Liver (tissue), 3 donors: ENCODE data around the gene TSTD2.

Experiments used
- EGR1 ChIP-seq, 2 donors: IDR thresholded peaks; 2 replicates each; pipeline ENCODE4 v1.6.1; 2016 to 2018; ENCODE audit warnings: antibody characterized with exemption in 2 of 2, low read depth in 2 of 2
- FOXA1 ChIP-seq: IDR thresholded peaks from 2 replicates; pipeline ENCODE4 v1.6.1; 2016; ENCODE audit warnings: antibody characterized with exemption
- GABPA ChIP-seq, 2 donors: IDR thresholded peaks in 1 of 2; conservative IDR thresholded peaks in 1 of 2; 2 replicates each; pipeline ENCODE4 v1.6.1; 2016; ENCODE audit warnings: antibody characterized with exemption in 2 of 2, mild to moderate bottlenecking in 1 of 2, moderate library complexity in 1 of 2
- JUND ChIP-seq, 2 donors: IDR thresholded peaks; 2 replicates each; pipeline ENCODE4 v1.6.1; 2016; ENCODE audit warnings: antibody characterized with exemption in 2 of 2
- SP1 ChIP-seq: IDR thresholded peaks from 2 replicates; pipeline ENCODE4 v1.6.1; 2018; ENCODE audit warnings: antibody characterized with exemption, mild to moderate bottlenecking
- YY1 ChIP-seq: IDR thresholded peaks from 2 replicates; pipeline ENCODE4 v1.6.1; 2016; ENCODE audit warnings: antibody characterized with exemption, mild to moderate bottlenecking
- TF ChIP-seq, protein P1 (sequence below): fragments of 150-350 bp; IDR thresholded peaks from 2 replicates; pipeline ENCODE4 v1.5.1; 2017; ENCODE audit warnings: improper control_type of control experiment, low read depth, low read length; ENCODE audit not compliant: missing input control
- TF ChIP-seq, protein P2 (sequence below): IDR thresholded peaks from 2 replicates; pipeline ENCODE4 v1.6.1; 2016; ENCODE audit warnings: antibody characterized with exemption, mild to moderate bottlenecking
- TF ChIP-seq, protein P3 (sequence below): IDR thresholded peaks from 2 replicates; pipeline ENCODE4 v1.6.1; 2016; ENCODE audit warnings: antibody characterized with exemption
- TF ChIP-seq, protein P4 (sequence below): IDR thresholded peaks from 2 replicates; pipeline ENCODE4 v1.6.1; 2016; ENCODE audit warnings: antibody characterized with exemption
- donor health status: healthy.
- donor health status: healthy.

DNA sequence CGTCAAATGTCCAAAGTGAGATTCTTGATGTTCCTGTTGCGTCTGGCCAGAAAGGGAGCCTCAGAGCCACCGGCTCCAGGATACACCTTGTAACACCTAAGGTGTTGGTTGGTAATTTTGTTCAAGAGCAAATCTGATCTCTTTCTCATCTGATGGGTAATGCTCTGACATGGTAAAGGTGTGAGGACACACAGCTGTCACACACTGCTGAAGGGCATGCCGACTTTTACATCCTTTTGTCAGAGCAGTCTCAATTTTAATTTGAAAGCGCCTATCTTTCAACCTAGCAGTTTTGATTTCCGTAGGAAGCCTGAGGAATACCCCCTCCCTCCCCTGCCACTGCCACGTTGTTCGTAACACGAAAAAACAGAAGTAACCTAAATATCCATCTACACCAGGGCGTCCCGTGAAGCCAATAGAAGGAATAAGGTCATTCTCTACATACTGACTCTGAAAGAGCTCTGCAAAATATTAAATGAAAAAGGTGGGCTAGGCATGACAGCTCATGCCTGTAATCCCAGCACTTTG lies 57.4 kb downstream of the TSTD2 start:
- TF ChIP-seq, protein P1, sequence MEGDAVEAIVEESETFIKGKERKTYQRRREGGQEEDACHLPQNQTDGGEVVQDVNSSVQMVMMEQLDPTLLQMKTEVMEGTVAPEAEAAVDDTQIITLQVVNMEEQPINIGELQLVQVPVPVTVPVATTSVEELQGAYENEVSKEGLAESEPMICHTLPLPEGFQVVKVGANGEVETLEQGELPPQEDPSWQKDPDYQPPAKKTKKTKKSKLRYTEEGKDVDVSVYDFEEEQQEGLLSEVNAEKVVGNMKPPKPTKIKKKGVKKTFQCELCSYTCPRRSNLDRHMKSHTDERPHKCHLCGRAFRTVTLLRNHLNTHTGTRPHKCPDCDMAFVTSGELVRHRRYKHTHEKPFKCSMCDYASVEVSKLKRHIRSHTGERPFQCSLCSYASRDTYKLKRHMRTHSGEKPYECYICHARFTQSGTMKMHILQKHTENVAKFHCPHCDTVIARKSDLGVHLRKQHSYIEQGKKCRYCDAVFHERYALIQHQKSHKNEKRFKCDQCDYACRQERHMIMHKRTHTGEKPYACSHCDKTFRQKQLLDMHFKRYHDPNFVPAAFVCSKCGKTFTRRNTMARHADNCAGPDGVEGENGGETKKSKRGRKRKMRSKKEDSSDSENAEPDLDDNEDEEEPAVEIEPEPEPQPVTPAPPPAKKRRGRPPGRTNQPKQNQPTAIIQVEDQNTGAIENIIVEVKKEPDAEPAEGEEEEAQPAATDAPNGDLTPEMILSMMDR = no peak
- no peak for TF ChIP-seq JUND (IDR thresholded peaks at IDR 0.05)
- TF ChIP-seq, protein P2, sequence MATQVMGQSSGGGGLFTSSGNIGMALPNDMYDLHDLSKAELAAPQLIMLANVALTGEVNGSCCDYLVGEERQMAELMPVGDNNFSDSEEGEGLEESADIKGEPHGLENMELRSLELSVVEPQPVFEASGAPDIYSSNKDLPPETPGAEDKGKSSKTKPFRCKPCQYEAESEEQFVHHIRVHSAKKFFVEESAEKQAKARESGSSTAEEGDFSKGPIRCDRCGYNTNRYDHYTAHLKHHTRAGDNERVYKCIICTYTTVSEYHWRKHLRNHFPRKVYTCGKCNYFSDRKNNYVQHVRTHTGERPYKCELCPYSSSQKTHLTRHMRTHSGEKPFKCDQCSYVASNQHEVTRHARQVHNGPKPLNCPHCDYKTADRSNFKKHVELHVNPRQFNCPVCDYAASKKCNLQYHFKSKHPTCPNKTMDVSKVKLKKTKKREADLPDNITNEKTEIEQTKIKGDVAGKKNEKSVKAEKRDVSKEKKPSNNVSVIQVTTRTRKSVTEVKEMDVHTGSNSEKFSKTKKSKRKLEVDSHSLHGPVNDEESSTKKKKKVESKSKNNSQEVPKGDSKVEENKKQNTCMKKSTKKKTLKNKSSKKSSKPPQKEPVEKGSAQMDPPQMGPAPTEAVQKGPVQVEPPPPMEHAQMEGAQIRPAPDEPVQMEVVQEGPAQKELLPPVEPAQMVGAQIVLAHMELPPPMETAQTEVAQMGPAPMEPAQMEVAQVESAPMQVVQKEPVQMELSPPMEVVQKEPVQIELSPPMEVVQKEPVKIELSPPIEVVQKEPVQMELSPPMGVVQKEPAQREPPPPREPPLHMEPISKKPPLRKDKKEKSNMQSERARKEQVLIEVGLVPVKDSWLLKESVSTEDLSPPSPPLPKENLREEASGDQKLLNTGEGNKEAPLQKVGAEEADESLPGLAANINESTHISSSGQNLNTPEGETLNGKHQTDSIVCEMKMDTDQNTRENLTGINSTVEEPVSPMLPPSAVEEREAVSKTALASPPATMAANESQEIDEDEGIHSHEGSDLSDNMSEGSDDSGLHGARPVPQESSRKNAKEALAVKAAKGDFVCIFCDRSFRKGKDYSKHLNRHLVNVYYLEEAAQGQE = no peak
- TF ChIP-seq, protein P3, sequence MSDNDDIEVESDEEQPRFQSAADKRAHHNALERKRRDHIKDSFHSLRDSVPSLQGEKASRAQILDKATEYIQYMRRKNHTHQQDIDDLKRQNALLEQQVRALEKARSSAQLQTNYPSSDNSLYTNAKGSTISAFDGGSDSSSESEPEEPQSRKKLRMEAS = no peak
- TF ChIP-seq, protein P4, sequence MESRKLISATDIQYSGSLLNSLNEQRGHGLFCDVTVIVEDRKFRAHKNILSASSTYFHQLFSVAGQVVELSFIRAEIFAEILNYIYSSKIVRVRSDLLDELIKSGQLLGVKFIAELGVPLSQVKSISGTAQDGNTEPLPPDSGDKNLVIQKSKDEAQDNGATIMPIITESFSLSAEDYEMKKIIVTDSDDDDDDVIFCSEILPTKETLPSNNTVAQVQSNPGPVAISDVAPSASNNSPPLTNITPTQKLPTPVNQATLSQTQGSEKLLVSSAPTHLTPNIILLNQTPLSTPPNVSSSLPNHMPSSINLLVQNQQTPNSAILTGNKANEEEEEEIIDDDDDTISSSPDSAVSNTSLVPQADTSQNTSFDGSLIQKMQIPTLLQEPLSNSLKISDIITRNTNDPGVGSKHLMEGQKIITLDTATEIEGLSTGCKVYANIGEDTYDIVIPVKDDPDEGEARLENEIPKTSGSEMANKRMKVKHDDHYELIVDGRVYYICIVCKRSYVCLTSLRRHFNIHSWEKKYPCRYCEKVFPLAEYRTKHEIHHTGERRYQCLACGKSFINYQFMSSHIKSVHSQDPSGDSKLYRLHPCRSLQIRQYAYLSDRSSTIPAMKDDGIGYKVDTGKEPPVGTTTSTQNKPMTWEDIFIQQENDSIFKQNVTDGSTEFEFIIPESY = no peak
- no peak for TF ChIP-seq GABPA (IDR thresholded peaks at IDR 0.05 in 1 of 2, conservative IDR thresholded peaks at IDR 0.05 in 1 of 2)
- no peak for TF ChIP-seq EGR1 (IDR thresholded peaks at IDR 0.05; ENCODE audit: low read depth in 2 of 2)
- no peak for TF ChIP-seq YY1
- TF ChIP-seq FOXA1 = no peak
- no peak for TF ChIP-seq SP1
